HL-60 (cell line): ENCODE results near the gene AGPAT4.

Experiments used
- GABPA ChIP-seq: IDR thresholded peaks from 2 replicates; pipeline ENCODE4 v1.6.1; 2012; ENCODE audit warnings: low read depth
- POLR2AphosphoS5 ChIP-seq: IDR thresholded peaks from 2 replicates; pipeline ENCODE4 v1.6.1; 2012; ENCODE audit warnings: low read depth
- SPI1 ChIP-seq: IDR thresholded peaks from 2 replicates; pipeline ENCODE4 v1.6.1; 2012; ENCODE audit warnings: low read depth, mild to moderate bottlenecking, borderline replicate concordance
- TF ChIP-seq, protein P1 (sequence below): IDR thresholded peaks from one replicate; pipeline ENCODE4 v1.5.1; 2011; ENCODE audit warnings: low read length, control low read depth, inconsistent platforms; ENCODE audit not compliant: insufficient read depth
- TF ChIP-seq, protein P2 (sequence below): IDR thresholded peaks from 2 replicates; pipeline ENCODE4 v1.6.1; 2012; ENCODE audit warnings: low read depth; ENCODE audit not compliant: insufficient replicate concordance

DNA sequence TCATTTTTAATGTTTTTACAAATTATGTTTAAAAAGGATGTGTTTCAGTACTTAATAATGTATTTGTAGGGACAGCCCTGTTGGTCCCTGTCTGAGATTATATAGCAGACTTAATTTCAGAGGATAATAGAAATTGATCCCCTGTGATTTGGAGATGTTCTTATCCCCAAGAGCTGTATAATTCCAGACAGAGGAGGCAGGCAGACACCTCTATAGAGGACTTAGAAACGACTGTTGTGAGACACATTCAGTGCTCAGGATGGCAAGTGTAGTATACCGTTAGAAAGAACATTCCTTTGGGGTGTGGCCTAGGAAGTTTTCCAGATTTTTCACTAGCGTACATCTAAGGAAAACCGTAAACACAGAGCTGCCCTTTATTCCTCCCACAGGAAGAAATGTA, 164.5 kb downstream of the AGPAT4 start:
- TF ChIP-seq, protein P1, sequence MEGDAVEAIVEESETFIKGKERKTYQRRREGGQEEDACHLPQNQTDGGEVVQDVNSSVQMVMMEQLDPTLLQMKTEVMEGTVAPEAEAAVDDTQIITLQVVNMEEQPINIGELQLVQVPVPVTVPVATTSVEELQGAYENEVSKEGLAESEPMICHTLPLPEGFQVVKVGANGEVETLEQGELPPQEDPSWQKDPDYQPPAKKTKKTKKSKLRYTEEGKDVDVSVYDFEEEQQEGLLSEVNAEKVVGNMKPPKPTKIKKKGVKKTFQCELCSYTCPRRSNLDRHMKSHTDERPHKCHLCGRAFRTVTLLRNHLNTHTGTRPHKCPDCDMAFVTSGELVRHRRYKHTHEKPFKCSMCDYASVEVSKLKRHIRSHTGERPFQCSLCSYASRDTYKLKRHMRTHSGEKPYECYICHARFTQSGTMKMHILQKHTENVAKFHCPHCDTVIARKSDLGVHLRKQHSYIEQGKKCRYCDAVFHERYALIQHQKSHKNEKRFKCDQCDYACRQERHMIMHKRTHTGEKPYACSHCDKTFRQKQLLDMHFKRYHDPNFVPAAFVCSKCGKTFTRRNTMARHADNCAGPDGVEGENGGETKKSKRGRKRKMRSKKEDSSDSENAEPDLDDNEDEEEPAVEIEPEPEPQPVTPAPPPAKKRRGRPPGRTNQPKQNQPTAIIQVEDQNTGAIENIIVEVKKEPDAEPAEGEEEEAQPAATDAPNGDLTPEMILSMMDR: no peak
- no peak for TF ChIP-seq POLR2AphosphoS5
- no peak for TF ChIP-seq GABPA
- TF ChIP-seq, protein P2, sequence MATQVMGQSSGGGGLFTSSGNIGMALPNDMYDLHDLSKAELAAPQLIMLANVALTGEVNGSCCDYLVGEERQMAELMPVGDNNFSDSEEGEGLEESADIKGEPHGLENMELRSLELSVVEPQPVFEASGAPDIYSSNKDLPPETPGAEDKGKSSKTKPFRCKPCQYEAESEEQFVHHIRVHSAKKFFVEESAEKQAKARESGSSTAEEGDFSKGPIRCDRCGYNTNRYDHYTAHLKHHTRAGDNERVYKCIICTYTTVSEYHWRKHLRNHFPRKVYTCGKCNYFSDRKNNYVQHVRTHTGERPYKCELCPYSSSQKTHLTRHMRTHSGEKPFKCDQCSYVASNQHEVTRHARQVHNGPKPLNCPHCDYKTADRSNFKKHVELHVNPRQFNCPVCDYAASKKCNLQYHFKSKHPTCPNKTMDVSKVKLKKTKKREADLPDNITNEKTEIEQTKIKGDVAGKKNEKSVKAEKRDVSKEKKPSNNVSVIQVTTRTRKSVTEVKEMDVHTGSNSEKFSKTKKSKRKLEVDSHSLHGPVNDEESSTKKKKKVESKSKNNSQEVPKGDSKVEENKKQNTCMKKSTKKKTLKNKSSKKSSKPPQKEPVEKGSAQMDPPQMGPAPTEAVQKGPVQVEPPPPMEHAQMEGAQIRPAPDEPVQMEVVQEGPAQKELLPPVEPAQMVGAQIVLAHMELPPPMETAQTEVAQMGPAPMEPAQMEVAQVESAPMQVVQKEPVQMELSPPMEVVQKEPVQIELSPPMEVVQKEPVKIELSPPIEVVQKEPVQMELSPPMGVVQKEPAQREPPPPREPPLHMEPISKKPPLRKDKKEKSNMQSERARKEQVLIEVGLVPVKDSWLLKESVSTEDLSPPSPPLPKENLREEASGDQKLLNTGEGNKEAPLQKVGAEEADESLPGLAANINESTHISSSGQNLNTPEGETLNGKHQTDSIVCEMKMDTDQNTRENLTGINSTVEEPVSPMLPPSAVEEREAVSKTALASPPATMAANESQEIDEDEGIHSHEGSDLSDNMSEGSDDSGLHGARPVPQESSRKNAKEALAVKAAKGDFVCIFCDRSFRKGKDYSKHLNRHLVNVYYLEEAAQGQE: no peak
- no peak for TF ChIP-seq SPI1
